ENCODE measurements around the gene MMAA. TPM values are rescaled to one million over a fixed set of nuclear protein-coding genes. Genes with fewer than 3 reads are reported as not detected.
"Not testable (repeated sequence)": the region's sequence is repeated elsewhere in the genome, so short reads cannot be mapped to it uniquely, and the experiment has no call there.

Gene MMAA
- total RNA-seq, 1 donor from 2014 or later = 2.3 TPM

DNA sequence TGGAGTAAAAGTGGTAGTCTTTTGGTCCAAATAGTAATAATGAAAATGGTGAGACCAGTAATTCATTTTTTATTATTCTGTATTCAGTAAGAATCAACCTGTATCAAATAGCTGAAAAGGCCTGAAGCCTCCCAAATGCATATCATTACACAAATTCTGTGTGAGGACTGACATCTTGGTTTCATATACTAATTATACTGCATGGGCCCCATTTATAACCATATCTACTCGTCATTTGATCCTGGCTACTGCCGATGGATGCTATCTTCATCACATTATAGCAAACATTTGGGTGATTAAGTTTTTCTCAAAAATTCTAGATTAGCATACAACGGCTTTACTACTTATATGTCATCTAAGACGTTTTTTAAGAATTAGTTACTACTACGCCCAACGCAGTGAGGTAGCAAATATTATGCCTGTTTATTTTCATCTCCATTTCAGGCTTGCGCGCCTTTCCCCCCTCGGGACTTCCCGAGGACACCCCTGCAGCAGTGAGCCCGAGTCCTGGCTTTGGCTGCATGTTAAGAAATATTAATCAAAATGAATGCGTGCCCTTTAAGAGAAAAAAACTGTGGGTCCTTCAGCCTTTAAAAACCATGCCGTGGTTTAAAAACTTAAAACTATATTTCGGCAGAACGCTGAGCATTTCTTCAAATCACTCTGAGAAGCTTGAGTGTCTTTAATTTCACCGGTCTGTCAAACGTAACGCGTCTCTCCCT is 814 bp upstream of the MMAA start:
- Mint-ChIP-seq H3K9me3 (peaks cover 11% of the 10 kb centered on the region), H3K4me1 (peaks cover 23% of the 10 kb centered on the region), H3K36me3 (peaks cover 6% of the 10 kb centered on the region), H3K4me3 (peak overlapping the region; percentile 97), H3K27ac (peak overlapping the region; percentile 79), H3K27me3 (ENCODE audit: insufficient read depth, low read depth) (no peaks in the 10 kb centered on the region)
- Histone ChIP-seq H3K4me2 (peak overlapping the region; percentile 82), H3K9ac (peak overlapping the region; percentile 74), H3K27me3 (no peaks in the 10 kb centered on the region), H3K9me3 (ENCODE audit: low read depth) (no peaks in the 10 kb centered on the region), H3F3A (ENCODE audit: low read depth) (peaks cover 7% of the 10 kb centered on the region), H3K79me2 (ENCODE audit: low read depth) (peaks cover 14% of the 10 kb centered on the region), H3K4me1 (peaks cover 8% of the 10 kb centered on the region), H2AFZ (replicated peaks) (peak overlapping the region; percentile 74), H3K36me3 (no peaks in the 10 kb centered on the region), H4K20me1 (ENCODE audit: low read depth) (no peaks in the 10 kb centered on the region), H3K4me3 (peak overlapping the region; percentile 84), H3K27ac (no peak overlapping the region)
- DNase-seq (ENCODE audit: low spot score) = peak; percentile 4
- TF ChIP-seq, protein P1, sequence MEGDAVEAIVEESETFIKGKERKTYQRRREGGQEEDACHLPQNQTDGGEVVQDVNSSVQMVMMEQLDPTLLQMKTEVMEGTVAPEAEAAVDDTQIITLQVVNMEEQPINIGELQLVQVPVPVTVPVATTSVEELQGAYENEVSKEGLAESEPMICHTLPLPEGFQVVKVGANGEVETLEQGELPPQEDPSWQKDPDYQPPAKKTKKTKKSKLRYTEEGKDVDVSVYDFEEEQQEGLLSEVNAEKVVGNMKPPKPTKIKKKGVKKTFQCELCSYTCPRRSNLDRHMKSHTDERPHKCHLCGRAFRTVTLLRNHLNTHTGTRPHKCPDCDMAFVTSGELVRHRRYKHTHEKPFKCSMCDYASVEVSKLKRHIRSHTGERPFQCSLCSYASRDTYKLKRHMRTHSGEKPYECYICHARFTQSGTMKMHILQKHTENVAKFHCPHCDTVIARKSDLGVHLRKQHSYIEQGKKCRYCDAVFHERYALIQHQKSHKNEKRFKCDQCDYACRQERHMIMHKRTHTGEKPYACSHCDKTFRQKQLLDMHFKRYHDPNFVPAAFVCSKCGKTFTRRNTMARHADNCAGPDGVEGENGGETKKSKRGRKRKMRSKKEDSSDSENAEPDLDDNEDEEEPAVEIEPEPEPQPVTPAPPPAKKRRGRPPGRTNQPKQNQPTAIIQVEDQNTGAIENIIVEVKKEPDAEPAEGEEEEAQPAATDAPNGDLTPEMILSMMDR (IDR thresholded peaks at IDR 0.05) = no peak
- TF ChIP-seq EZH2phosphoT487 (IDR thresholded peaks at IDR 0.05) = no peak

DNA sequence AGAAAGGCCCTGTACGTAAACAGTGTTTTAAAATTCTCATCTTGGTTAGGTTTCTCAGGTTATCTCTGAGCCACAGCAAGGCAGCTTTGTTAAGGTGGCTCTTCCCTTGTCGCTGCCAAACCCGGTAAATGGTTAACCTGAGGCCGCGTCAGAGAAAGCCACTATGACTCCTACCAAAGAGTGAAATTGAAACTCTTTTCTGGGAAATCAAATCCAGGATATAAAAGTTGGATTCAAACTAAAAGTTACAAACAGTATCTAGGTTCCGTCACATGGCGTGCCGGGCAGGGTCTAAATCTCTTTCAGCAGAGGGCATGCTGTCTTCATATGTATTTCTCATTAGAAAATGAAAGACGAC is 433 bp downstream of the MMAA start:
- peaks cover 23% of the 10 kb centered on the region for H3K4me1 Mint-ChIP-seq
- Histone ChIP-seq H3K36me3 (no peaks in the 10 kb centered on the region), H2AFZ (replicated peaks) (peak overlapping the region; percentile 74), H3K79me2 (ENCODE audit: low read depth) (peaks cover 14% of the 10 kb centered on the region), H3K4me1 (peaks cover 11% of the 10 kb centered on the region), H3K9ac (no peak overlapping the region), H3K9me3 (ENCODE audit: low read depth) (no peaks in the 10 kb centered on the region), H3K4me2 (peak overlapping the region; percentile 82), H3F3A (ENCODE audit: low read depth) (peaks cover 7% of the 10 kb centered on the region), H3K27ac (no peak overlapping the region), H4K20me1 (ENCODE audit: low read depth) (no peaks in the 10 kb centered on the region), H3K4me3 (peak overlapping the region; percentile 84), H3K27me3 (no peaks in the 10 kb centered on the region)
- TF ChIP-seq EZH2phosphoT487 (IDR thresholded peaks at IDR 0.05) (no peak), EZH2 (IDR thresholded peaks at IDR 0.05) (no peak)
- TF ChIP-seq, protein P1 (IDR thresholded peaks at IDR 0.05) = no peak
- H3K27ac Mint-ChIP-seq = peak overlapping the region; percentile 97
- H3K9me3 Mint-ChIP-seq = peaks cover 11% of the 10 kb centered on the region
- peaks cover 6% of the 10 kb centered on the region for H3K36me3 Mint-ChIP-seq
- H3K4me3 Mint-ChIP-seq = peak overlapping the region; percentile 97
- no peaks in the 10 kb centered on the region for H3K27me3 Mint-ChIP-seq (ENCODE audit: insufficient read depth, low read depth)
- no peak for DNase-seq (ENCODE audit: low spot score)

DNA sequence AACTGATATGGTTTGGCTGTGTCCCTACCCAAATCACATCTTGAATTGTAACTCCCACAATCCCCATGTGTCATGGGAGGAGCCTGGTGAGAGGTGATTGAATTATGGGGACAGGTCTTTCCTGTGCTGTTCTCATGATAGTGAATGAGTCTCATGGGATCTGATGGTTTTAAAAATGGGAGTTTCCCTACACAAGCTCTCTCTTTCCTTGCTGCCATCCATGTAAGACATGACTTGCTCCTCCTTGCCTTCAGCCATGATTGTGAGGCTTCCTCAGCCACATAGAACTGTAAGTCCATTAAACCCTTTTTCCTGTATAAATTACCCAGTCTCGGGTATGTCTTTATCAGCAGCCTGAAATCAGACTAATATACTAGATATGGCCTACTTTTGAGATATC is 2.9 kb downstream of the MMAA start:
- H3K4me1 ChIP-seq = peaks cover 11% of the 10 kb centered on the region
- H3K27me3 Mint-ChIP-seq (ENCODE audit: insufficient read depth, low read depth); H3F3A ChIP-seq (ENCODE audit: low read depth); H2AFZ ChIP-seq (replicated peaks); H3K4me3 Mint-ChIP-seq; H3K27me3 ChIP-seq; H3K9me3 ChIP-seq (ENCODE audit: low read depth); H3K36me3 ChIP-seq; H4K20me1 ChIP-seq (ENCODE audit: low read depth); H3K27ac ChIP-seq; H3K4me2 ChIP-seq; H3K27ac Mint-ChIP-seq; H3K4me3 ChIP-seq; H3K9ac ChIP-seq; H3K36me3 Mint-ChIP-seq; DNase-seq (ENCODE audit: low spot score): not testable (repeated sequence)
- peaks cover 14% of the 10 kb centered on the region for H3K79me2 ChIP-seq (ENCODE audit: low read depth)
- H3K4me1 Mint-ChIP-seq = peaks cover 23% of the 10 kb centered on the region
- H3K9me3 Mint-ChIP-seq = peaks cover 11% of the 10 kb centered on the region

DNA sequence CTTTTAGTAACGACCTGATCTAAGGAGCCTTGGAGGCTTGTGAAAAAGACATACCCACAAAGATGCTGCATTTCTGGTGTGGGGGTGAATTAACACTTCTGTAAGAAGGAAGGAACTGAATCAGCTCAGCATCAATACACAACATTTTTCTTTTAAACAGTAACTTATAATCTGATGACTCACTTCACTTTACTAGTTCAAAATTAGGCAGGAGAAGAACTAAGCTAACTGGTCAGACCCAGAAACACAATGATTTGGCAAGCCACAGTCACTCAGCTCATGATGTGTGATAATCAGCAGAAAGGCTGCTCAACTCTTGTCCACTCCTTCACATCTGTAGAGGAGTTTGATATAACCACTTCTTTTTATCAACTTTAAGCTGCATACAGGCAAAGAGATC is 4.6 kb downstream of the MMAA start:
- peaks cover 6% of the 10 kb centered on the region for H3K36me3 Mint-ChIP-seq
- peaks cover under 1% of the 10 kb centered on the region for H3K79me2 ChIP-seq (ENCODE audit: low read depth)
- no peaks in the 10 kb centered on the region for H3K9me3 ChIP-seq (ENCODE audit: low read depth)
- no peaks in the 10 kb centered on the region for H3K27me3 Mint-ChIP-seq (ENCODE audit: insufficient read depth, low read depth)
- no peaks in the 10 kb centered on the region for H4K20me1 ChIP-seq (ENCODE audit: low read depth)
- H3F3A ChIP-seq (ENCODE audit: low read depth) = peaks cover 3% of the 10 kb centered on the region
- H3K4me3 Mint-ChIP-seq = no peak overlapping the region
- H3K27me3 ChIP-seq = no peaks in the 10 kb centered on the region
- no peak overlapping the region for H3K27ac Mint-ChIP-seq
- TF ChIP-seq EZH2phosphoT487 (IDR thresholded peaks at IDR 0.05) = no peak
- no peak for TF ChIP-seq EZH2 (IDR thresholded peaks at IDR 0.05)
- TF ChIP-seq, protein P1 (IDR thresholded peaks at IDR 0.05) = no peak
- H3K4me1 ChIP-seq = peaks cover 6% of the 10 kb centered on the region
- H2AFZ ChIP-seq (replicated peaks) = no peak overlapping the region
- peaks cover 11% of the 10 kb centered on the region for H3K9me3 Mint-ChIP-seq
- no peak overlapping the region for H3K4me2 ChIP-seq
- no peak overlapping the region for H3K9ac ChIP-seq
- H3K36me3 ChIP-seq = no peaks in the 10 kb centered on the region
- H3K27ac ChIP-seq = no peak overlapping the region
- H3K4me3 ChIP-seq = no peak overlapping the region
- DNase-seq (ENCODE audit: low spot score) = no peak
- H3K4me1 Mint-ChIP-seq = peaks cover 8% of the 10 kb centered on the region
